NCI-H1436 (cell line): ENCODE data around the gene TACC2.

Source experiments
- DNase-seq: peaks from one replicate; lab custom pipeline; 2025; lab: John Stamatoyannopoulos, UW

Gene TACC2

GRCh38 chr10:122222638-122223037 is 233.7 kb downstream of the TACC2 start:
- no peak for DNase-seq

GRCh38 chr10:122224159-122224558 is 235.2 kb downstream of the TACC2 start:
- DNase-seq, result no peak

GRCh38 chr10:122225330-122225729 is 236.4 kb downstream of the TACC2 start:
- no peak for DNase-seq

- no peak for DNase-seq
Observed at GRCh38 chr10:122227754-122228153, 238.8 kb downstream of the TACC2 start.

- DNase-seq, result no peak
Observed at GRCh38 chr10:122229666-122230065, 240.7 kb downstream of the TACC2 start.

- no peak for DNase-seq
Observed at GRCh38 chr10:122230222-122230621, 241.3 kb downstream of the TACC2 start.

GRCh38 chr10:122232769-122233168 is 243.8 kb downstream of the TACC2 start:
- no peak for DNase-seq

GRCh38 chr10:122233857-122234348 is 244.9 kb downstream of the TACC2 start:
- DNase-seq, result no peak

DNA sequence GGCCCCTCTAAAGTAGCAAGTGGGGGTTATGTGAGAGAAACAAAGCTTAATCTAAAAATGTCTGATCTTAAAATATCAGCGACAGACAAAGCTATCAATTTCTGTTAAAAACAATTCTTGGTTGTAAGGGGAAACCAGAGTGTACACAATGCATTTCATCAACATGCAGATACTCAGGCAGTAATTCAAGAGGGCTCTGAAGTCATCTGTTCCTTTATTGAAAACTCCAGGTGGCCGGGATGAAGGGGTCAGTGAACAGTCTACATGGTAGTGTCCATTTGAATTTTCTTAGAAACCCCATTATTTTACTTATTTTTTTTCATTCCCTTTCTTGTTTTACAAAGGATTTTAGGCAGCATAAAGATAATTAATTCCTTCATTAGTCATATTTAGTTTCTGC is 245.5 kb downstream of the TACC2 start:
- DNase-seq, result no peak

- DNase-seq, result peak; percentile 19
Observed at GRCh38 chr10:122236690-122237306, 247.8 kb downstream of the TACC2 start.

DNA sequence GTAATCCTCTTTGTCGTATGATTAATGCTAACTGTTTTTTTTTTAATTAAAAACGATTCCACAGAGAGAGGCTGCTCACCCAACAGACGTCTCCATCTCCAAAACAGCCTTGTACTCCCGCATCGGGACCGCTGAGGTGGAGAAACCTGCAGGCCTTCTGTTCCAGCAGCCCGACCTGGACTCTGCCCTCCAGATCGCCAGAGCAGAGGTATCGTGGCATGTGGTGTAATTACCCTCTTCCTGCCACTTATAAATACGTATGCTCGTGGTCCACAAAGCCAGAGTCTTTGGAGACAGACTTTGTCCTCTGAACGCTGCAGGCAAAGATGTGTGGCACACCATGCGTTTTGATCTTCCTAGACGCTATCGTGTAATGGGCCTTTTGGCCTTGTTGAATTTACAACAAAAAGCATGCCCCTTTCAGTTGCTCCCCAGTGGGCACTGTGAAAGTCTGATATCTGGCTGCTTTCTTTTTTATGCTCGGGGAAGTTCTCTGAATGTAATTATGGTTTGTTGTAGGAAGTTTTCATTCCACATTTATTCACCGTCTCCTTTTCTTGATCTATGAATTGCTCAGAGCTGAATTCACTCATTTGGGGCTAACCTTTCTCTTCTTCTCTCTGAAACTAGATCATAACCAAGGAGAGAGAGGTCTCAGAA is 248.5 kb downstream of the TACC2 start:
- peak; percentile 12 for DNase-seq

GRCh38 chr10:122239578-122240257 is 250.8 kb downstream of the TACC2 start:
- no peak for DNase-seq

- no peak for DNase-seq
Observed at GRCh38 chr10:122240401-122240800, 251.4 kb downstream of the TACC2 start.

DNA sequence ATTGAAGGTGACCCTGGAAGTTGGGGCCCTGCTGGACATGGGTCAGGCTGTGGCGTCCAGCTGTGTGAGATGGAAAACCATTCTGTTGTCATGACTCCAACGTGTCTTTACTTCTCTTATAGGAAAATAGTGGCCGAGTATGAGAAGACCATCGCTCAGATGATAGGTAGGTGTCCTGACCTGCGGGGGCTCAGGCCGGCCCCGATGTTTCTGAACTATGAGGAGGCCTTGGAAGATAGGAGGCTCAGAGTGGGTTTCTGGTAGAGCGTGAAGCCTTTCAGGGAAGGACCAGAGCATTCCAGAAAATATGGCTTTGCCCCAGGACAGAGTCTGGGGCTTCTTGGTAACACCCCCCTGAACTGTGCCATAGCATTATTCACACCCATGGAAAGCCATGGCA is 252.9 kb downstream of the TACC2 start:
- DNase-seq, result no peak

DNA sequence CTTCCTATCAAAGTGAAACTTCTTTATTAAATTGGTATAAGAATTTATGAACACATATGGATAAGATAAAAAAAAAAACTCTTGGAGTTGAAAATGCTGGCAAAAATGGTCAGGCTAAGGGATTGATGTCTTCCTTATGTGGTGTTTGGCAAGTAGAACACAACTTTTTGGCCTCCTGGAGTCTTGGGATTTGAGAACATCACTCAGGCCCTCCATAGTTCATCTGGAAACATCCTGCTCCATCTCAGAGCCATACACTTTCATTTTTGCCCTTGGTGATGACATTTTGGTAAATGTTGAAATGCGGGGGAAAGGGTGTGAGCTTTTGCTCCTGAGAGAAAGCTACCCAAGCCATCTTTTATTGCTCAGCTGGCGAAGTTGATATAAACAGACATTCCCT is 254.6 kb downstream of the TACC2 start:
- DNase-seq, result no peak

- DNase-seq, result peak; percentile 23
Observed at GRCh38 chr10:122244001-122244975, 255.3 kb downstream of the TACC2 start.

DNA sequence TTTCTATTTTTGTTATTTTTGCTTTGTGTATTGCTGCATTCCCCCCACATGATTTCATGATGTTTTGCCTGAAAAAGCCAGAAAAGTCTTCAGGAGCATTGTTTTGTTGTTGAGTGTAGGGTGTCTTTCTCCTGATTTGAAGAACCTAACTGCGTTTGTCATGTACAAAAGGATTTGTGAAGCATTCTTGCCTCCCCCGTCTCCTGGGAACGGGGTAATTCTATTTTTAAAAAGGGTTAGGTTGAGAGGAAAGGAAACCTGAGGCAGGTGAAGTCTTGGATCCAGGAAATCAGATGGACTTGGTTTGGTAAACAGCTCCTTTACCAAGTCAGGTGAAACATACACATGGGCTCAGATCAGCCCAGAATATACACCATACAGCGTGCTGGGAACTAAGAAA is 256.2 kb downstream of the TACC2 start:
- peak; percentile 68 for DNase-seq

DNA sequence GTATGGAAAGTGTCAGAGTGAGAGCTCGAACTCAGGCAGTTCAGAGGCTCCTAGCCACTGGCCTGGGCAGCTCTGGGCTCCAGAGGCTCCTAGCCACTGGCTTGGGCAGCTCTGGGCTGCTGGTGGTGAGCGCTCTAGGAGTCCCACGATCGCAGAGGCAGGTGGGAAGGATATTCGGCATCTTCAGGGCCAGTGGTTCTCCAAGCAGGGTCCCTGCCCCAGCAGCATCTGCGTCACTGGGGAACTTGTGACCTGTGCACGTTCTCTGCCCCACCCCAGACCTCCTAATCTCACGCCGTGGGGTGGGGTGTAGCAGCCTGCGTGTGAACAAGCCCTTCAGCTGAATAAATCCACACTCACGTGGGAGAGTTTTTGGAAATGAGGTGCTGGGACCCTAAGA is 256.9 kb downstream of the TACC2 start:
- no peak for DNase-seq

DNA sequence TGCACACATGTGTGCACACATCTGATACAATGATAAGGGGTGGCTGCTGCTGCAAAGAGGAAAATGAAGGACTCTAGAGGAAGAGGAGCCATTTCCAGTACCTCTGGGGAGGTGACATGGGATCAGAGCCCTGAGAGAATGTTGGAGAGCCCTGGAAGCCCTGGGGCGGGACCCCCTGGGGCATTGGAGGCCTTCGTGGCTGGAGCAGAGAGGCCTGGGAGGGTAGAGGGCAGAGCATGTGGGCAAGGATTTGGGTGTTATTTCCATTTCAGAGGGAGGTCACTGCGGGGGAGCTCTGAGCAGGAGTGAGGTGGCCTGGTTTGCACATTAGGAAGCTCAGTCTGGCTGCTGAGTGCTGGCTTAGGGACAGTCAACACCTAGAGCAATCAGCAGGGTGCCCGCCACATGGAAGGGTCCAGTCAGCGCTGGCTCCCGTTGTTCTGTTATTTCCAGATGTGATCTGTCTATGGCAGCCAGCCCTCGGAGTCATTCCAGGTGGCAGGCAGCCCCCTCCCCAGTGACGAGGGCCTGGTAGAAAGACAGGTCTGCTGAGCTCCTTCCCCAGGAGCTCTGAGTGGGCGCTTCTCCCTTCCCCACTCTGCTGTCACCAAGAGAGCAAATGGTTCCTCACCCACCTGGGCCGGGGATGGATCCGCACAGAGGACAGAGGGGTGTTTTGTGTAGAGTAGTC is 258.0 kb downstream of the TACC2 start:
- no peak for DNase-seq

DNA sequence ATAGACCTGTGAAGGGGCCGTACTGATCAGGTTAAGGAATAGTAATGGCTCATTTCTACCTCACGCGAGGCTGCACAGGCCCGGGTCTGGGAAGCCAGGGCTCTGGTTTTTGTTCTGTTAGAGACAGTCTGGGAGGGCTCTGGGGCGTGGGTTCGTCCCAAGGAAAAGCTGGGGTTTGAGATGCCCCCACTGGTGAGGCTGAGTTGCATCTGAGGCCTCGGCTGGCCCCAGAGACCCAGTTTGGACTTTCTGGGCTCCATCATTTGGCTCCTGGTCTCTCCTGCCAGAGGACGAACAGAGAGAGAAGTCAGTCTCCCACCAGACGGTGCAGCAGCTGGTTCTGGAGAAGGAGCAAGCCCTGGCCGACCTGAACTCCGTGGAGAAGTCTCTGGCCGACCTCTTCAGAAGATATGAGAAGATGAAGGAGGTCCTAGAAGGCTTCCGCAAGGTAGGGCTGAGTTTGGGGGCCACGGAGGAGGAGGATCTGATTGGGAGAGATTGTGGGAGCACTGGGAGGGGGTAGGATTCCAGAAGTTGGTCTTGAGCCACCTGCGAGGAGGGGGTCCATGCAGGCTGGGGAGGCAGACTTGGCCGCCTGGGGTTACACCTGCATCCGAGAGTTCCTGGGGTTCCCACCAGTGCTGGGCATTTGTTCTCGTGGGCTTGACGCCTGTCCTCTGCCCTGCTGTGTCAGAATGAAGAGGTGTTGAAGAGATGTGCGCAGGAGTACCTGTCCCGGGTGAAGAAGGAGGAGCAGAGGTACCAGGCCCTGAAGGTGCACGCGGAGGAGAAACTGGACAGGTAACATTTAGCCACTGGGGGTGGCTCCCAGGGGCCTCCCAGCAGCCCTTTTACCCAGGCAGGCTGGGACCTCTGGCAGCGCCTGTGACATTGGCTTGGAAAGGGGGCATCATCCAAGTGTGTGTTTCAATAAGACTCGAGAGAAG is 259.7 kb downstream of the TACC2 start:
- no peak for DNase-seq
